Body of pancreas (tissue), 4 donors: ENCODE data around the gene GNGT2.

ENCODE experiments used
- CTCF ChIP-seq, 7 experiments: fragments of 450-650 bp in 4 of 7; fragments of 200-600 bp in 3 of 7; sonication (generic) in 3 of 7; IDR thresholded peaks; one replicate each; pipeline ENCODE4 v1.5.1; 2016 to 2019; ENCODE audit warnings: antibody characterized with exemption in 7 of 7
- POLR2A ChIP-seq, 3 donors: fragments of 450-650 bp; IDR thresholded peaks; one replicate each; pipeline ENCODE4 v1.6.1; 2016; ENCODE audit warnings: antibody characterized with exemption in 3 of 3, mild to moderate bottlenecking in 2 of 3

- no peak for TF ChIP-seq CTCF (IDR thresholded peaks at IDR 0.05)
- no peak for TF ChIP-seq POLR2A (IDR thresholded peaks at IDR 0.05)
These were observed 24.2 kb upstream of the GNGT2 start for GRCh38 chr17:49234509-49235080.
